ENCODE data around the gene ATP8B4. TPM values are rescaled to one million over a fixed set of nuclear protein-coding genes. Genes with fewer than 3 reads are reported as not detected.

Gene ATP8B4
- total and polyA plus RNA-seq, 2 of the 8 experiments (the other 6 are each of a cell fraction or from before 2014, with no cell fraction given): 0.17 to 0.24 TPM

DNA sequence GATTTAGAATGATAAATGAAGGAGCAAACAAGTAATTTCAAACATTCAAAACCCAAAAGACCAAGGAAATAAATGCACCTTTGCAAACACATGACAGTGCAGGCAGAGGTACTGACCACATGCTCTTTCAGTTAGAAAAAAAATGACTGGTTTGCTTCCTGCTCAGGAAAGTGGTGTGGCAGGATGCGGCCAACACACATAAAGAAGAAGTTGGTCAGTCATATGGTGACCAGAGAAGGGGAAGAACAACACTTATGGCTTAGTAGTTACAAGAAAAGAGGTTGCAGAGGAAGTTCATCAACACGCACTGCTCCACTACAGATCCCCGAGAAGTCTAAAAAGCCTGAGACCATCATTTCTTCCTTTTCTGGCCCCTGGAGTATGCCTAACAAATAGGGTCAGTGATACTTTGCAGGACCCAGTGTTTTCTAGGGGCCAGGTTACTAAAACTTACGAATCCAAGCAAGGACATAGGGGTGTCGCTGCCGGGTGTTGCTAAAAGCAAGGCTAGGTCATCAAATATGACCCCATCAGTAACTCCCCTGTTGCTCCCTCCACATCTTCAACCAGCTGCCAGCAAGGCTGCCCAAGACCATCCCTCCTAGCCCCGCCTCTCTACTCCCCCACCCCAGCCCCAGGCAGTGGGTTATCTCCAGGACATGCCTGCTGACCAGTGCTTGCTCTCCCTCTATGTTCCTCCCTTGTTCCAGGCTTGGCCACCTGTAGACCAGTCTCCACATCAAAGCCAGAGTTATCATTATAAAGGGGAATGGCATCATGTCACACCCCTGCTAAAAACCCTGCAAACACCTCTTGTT is 11.2 kb downstream of the ATP8B4 start:
- Histone ChIP-seq H3K27me3 (replicated peaks in 1 of 4; ENCODE audit: control insufficient read depth in 3 of 4, extremely low read depth in 1 of 4, insufficient read depth in 3 of 4, low read length in 3 of 4) (no peaks in the 10 kb centered on the region), H3K4me3 (ENCODE audit: extremely low read depth in 1 of 4, insufficient read depth in 2 of 4, low read depth in 3 of 4, low read length in 4 of 4) (no peak overlapping the region), H4K5ac (ENCODE audit: insufficient read length, low read depth, low read length) (no peak overlapping the region), H2BK20ac (ENCODE audit: low read length) (no peak overlapping the region), H3K14ac (ENCODE audit: insufficient read length) (no peak overlapping the region), H2BK120ac (replicated peaks; ENCODE audit: low read depth, low read length) (no peak overlapping the region), H3K27ac (ENCODE audit: low read depth, low read length) (no peak overlapping the region), H4K8ac (ENCODE audit: extremely low read depth, insufficient read depth, low read length) (no peak overlapping the region), H3K23me2 (ENCODE audit: low read depth, low read length) (no peaks in the 10 kb centered on the region), H2BK15ac (ENCODE audit: low read length) (no peak overlapping the region), H2BK12ac (ENCODE audit: low read depth, low read length) (no peak overlapping the region), H3K79me1 (ENCODE audit: low read depth, low read length) (no peaks in the 10 kb centered on the region), H2AK5ac (ENCODE audit: low read depth, low read length) (no peak overlapping the region), H3K56ac (replicated peaks; ENCODE audit: insufficient read length, low read depth, low read length) (no peak overlapping the region), H3K18ac (ENCODE audit: extremely low read depth, low read length) (no peak overlapping the region), H3K9ac (replicated peaks in 1 of 4; ENCODE audit: extremely low read depth in 1 of 4, low read depth in 3 of 4, low read length in 3 of 4) (no peak overlapping the region), H3K23ac (ENCODE audit: insufficient read length) (no peak overlapping the region), H4K20me1 (replicated peaks in 1 of 2; ENCODE audit: control insufficient read depth in 1 of 2, insufficient read depth in 2 of 2, low read length in 2 of 2) (no peaks in the 10 kb centered on the region), H3K36me3 (ENCODE audit: control insufficient read depth in 2 of 4, insufficient read depth in 4 of 4, low read length in 3 of 4) (no peaks in the 10 kb centered on the region), H3K4me2 (ENCODE audit: insufficient read depth in 1 of 2, low read depth in 2 of 2, low read length in 2 of 2) (no peak overlapping the region), H2AFZ (ENCODE audit: low read length) (no peak overlapping the region; the same call in 1 of the 2 replicates), H3K79me2 (ENCODE audit: control insufficient read depth in 1 of 2, insufficient read depth in 2 of 2, low read length in 2 of 2) (no peaks in the 10 kb centered on the region), H3K9me3 (ENCODE audit: insufficient read depth in 2 of 2, low read depth in 1 of 2, low read length in 1 of 2) (no peaks in the 10 kb centered on the region), H3K4ac (replicated peaks; ENCODE audit: insufficient read length, low read depth, low read length) (no peak overlapping the region), H3K4me1 (replicated peaks in 1 of 4; ENCODE audit: control insufficient read depth in 3 of 4, insufficient read depth in 4 of 4, low read length in 3 of 4) (no peaks in the 10 kb centered on the region), H2BK5ac (ENCODE audit: low read depth, low read length) (no peak overlapping the region), H4K91ac (replicated peaks; ENCODE audit: insufficient read length, low read length) (no peak overlapping the region)
- TF ChIP-seq POU5F1 (IDR thresholded peaks at IDR 0.05; ENCODE audit: low read depth, low read length) (no peak), KDM4A (IDR thresholded peaks at IDR 0.05; ENCODE audit: low read depth, low read length, severe bottlenecking) (no peak), TCF12 (IDR thresholded peaks at IDR 0.05; ENCODE audit: low read depth, low read length) (no peak), GABPA (IDR thresholded peaks at IDR 0.05; ENCODE audit: borderline replicate concordance, insufficient read depth, low read length) (no peak), KDM5A (IDR thresholded peaks at IDR 0.05; ENCODE audit: low read length) (no peak), FOSL1 (IDR thresholded peaks at IDR 0.05; ENCODE audit: insufficient read depth, low read depth, low read length) (no peak), TEAD4 (IDR thresholded peaks at IDR 0.05; ENCODE audit: low read depth, low read length) (no peak)
- DNase-seq (ENCODE audit: low read depth in 1 of 2, low spot score in 2 of 2): no peak
- no peak for FAIRE-seq
- ChIA-PET CTCF (ENCODE audit: partially characterized antibody) (interaction anchor here (0.7 kb wide), 1 partner anchor 16 kb away, joined by 3 read pairs; no protein-coding TSS in a partner anchor), POLR2A (ENCODE audit: partially characterized antibody) (no interaction called here)
- 88% methylated on average over 7 of the region's 7 CpGs; no CpG with 5 or more reads in 1 of the 2 experiments for whole genome bisulfite sequencing, 2 experiments (ENCODE audit: extremely low coverage in 1 of 2, insufficient coverage in 1 of 2, insufficient read length in 1 of 2, insufficient replicate concordance in 2 of 2, low coverage in 1 of 2, low lambda C conversion rate in 2 of 2, missing lambda C conversion rate in 1 of 2)
